HepG2 (cell line): ENCODE data around the gene CAPG. TPM values are rescaled to one million over a fixed set of nuclear protein-coding genes. Genes with fewer than 3 reads are reported as not detected.

Source experiments
- HIVEP1 ChIP-seq: sonication (generic); formaldehyde crosslinking; IDR thresholded peaks from 2 replicates; pipeline ENCODE4 v1.4.0; 2020; ENCODE audit warnings: mild to moderate bottlenecking, missing genetic modification reagents
- PATZ1 ChIP-seq: sonication (generic); formaldehyde crosslinking; IDR thresholded peaks from 2 replicates; pipeline ENCODE4 v1.4.0; 2020; ENCODE audit warnings: missing genetic modification reagents
- UBTF ChIP-seq: sonication (generic); formaldehyde crosslinking; IDR thresholded peaks from 2 replicates; pipeline ENCODE4 v1.4.0; 2020; ENCODE audit warnings: mild to moderate bottlenecking, missing genetic modification reagents
- ZNF776 ChIP-seq: sonication (generic); formaldehyde crosslinking; IDR thresholded peaks from 2 replicates; pipeline ENCODE4 v1.4.0; 2020; ENCODE audit warnings: mild to moderate bottlenecking, missing genetic modification reagents
- ZNF790 ChIP-seq: sonication (generic); formaldehyde crosslinking; IDR thresholded peaks from 2 replicates; pipeline ENCODE4 v1.8.0; 2022; ENCODE audit warnings: missing genetic modification reagents, mild to moderate bottlenecking, borderline replicate concordance
- polyA plus RNA-seq, 8 experiments: library from polyadenylated mRNA; depleted of rRNA in 3 of 8; stranded (reverse) in 7 of 8; unstranded in 1 of 8; fragments of >200 nt; fragmentation: Illumina TruSeq in 4 of 8; extraction: Trizol in 4 of 8; gene quantifications; 2 replicates each; pipeline versions ENCODE4 v1.2.1 to v1.2.3, GENCODE V29; 2011 to 2016; ENCODE audit warnings: low read depth in 4 of 8, missing spikeins in 1 of 8, mixed read lengths in 1 of 8; ENCODE audit not compliant: insufficient read depth in 1 of 8
- total RNA-seq, 5 experiments: library from RNA; depleted of rRNA; stranded (reverse); fragments of >200 nt; fragmentation: Illumina TruSeq; extraction: Trizol; gene quantifications; 2 replicates each; pipeline ENCODE4 v1.2.3, GENCODE V29; 2016; ENCODE audit warnings: low read depth in 1 of 5

The CAPG gene
- total and polyA plus RNA-seq, 2 of the 13 experiments (the other 11 are each of a cell fraction or from before 2014, with no cell fraction given) = 12.7 to 18.2 TPM

- TF ChIP-seq ZNF776 = peak; percentile 33; the same call in 1 of the 2 replicates
- peak; percentile 21; the same call in 1 of the 2 replicates for TF ChIP-seq PATZ1
- 0 out of 2 replicates have a peak, but pooled peaks have one; percentile 27 for TF ChIP-seq UBTF (CRISPR knock-in tag)
- no peak for TF ChIP-seq ZNF790 (CRISPR knock-in tag)
- peak; percentile 43; the same call in 1 of the 2 replicates for TF ChIP-seq HIVEP1 (CRISPR knock-in tag)
These were observed 26.0 kb upstream of the CAPG start (continued) for GRCh38 chr2:85435981-85436835.
